HG03439 (cell line): ENCODE results near the gene GALNT5.
"Not testable (repeated sequence)": the region's sequence is repeated elsewhere in the genome, so short reads cannot be mapped to it uniquely, and the experiment has no call there.

Experiments used
- ATAC-seq: cut with Tn5 transposase; IDR thresholded peaks from one replicate; pipeline ENCODE4 v1.9.1; 2021; ENCODE audit warnings: mild to moderate bottlenecking, moderate library complexity; ENCODE audit not compliant: unreplicated experiment

GALNT5 gene

DNA sequence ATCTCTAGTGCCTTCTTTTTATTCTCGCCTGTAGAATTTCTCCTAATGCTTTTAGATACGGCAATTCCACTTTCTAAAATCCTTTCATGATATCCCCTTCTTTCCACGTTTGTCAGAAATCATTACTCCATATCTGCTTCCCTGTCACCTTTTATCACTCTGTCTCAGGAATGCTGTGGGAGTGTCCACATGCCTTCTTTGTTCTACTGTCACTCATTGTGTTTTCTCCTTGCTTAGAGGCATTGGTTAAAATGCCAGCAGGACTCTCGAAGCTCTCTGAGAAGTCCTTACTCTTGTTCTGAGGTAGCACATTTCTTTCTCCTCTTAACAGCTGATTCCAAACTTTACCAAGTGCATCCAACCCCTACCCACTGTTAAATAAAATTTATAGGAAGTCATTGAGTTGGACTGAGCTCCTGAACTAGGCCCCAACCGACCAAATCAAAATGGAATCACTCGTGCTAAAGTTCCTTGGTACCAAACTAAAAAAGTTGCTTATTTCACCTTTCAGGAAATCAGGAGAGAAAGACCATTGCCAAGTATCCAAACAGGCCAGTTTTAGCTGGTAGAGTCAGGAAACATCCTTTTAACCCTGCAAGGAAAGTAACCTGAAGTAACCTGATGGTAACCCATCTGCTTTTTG, 10.6 kb upstream of the GALNT5 start:
- no peak for ATAC-seq

DNA sequence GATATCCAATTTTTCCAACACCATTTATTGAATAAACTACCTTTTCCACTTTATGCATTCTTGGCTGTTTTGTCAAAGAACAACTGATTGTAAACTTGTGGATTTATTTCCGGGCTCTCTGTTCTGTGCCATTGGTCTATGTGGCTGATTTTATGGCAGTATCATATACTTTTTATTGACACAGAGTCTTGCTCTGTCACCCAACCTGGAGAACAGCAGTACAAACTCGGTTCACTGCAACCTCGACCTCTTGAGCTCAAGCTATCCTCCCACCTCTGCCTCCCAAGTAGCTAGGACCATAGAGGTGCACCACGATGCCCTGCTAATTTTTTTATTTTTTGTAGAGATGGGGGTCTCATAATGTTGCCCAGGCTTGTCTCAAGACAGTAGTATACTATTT, 6.7 kb upstream of the GALNT5 start:
- no peak for ATAC-seq

DNA sequence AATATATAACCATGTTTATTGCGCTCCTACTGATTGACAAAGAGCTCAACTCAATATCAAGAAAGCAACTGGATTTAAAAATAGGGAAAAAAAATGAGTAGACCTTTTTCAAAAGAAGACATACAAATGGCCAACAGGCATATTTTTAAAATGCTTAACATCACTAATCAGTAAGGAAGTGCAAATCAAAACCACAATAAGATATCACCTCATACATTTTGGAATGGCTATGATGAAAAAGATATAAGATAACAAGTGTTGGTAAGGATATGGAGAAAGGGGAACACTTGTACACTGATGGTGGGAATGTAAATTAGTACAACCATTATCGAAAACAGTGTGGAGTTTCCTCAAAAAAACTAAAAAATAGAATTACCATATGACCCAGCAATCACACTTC, 5.6 kb upstream of the GALNT5 start:
- ATAC-seq, result no peak

DNA sequence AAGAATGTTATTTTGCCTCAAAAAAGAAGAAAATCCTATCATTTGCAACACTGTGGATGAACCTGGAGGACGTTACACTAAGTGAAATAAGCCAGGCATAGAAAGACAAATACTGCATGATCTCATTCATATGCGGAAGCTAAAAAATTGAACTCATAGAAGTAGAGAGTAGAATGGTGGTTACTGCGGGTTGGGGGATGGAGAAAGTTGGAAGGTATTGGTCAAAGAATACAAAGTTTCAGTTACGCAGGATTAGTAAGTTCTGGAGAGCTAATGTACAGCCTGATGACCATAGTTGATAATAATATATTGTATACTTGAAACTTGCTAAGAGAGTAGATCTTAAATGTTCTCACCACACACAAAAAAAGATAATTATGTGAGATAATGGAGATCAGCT, 5.0 kb upstream of the GALNT5 start:
- ATAC-seq, result no peak

DNA sequence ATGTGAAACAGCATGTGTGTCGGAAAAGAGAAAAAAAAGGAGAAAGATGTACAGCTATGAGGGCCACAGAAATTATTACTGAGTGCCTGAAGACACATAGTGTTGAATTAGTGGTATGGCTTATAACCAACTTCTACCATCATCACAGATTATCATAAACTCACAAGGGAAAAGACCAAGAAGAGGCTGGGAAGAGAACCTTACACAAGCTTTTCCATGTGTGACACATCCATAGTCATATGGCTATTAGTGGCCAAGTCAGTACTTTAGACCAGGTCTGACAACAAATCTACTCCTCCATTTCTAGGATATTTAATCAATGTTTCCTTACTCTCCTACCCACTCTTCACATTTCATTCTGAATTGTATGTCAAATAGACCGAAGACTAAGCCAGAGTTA, 3.5 kb upstream of the GALNT5 start:
- no peak for ATAC-seq

DNA sequence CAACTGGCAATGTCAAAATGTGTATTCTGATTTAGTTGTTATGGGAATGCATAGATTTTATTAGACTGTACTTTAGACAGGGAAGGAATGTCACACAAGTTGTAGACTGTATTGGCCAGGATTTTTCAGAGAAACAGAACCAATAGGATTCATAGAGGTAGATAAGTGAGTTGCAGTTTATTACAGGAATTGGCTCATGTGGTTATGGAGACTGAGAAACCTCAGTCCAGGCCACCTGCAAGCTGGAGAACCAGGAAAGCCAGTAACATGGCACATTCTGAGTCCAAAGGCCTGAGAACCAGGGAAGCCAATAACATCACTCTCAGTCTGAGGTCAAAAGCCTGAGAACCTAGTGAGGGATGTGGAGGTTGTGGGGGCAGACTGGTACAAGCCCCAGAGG, 1.8 kb upstream of the GALNT5 start:
- ATAC-seq, result no peak

DNA sequence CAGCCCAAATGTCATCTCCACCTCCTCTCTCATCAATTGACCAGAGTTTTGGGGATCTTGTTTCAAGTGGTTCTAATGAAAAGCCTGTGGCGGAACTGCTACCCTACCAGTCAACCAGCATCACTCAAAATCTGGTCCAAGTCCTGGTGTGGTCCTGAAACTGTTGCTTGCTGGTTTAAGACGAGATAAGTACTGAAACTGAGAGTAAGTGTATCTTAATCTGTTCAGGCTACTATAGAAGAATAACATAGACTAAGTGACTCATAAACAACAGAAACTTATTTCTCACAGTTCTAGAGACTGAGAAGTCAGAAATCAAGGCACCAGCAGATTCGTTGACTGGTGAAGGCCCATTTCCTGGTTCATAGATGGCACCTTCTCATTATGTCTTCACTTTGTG, 879 bp upstream of the GALNT5 start:
- peak; percentile 100 for ATAC-seq

DNA sequence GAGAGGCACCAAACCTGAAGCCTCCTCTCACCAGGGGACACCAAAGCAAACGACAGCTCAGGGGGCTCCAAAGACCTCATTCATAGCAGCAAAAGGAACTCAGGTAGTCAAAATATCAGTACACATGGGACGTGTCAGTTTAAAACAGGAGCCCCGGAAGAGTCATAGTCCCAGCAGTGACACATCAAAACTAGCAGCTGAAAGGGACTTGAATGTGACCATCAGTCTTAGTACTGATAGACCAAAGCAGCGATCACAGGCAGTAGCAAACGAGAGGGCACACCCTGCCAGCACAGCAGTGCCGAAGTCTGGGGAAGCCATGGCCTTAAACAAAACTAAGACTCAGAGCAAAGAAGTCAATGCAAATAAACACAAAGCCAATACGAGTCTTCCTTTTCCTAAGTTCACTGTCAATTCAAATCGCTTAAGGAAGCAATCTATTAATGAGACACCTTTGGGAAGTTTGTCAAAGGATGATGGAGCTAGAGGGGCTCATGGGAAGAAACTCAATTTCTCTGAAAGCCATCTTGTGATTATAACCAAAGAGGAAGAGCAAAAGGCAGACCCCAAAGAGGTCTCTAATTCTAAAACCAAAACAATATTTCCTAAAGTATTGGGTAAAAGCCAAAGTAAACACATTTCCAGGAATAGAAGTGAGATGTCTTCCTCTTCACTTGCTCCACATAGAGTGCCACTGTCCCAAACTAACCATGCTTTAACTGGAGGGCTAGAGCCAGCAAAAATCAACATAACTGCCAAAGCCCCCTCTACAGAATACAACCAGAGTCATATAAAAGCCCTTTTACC, 1.2 kb downstream of the GALNT5 start:
- no peak for ATAC-seq

DNA sequence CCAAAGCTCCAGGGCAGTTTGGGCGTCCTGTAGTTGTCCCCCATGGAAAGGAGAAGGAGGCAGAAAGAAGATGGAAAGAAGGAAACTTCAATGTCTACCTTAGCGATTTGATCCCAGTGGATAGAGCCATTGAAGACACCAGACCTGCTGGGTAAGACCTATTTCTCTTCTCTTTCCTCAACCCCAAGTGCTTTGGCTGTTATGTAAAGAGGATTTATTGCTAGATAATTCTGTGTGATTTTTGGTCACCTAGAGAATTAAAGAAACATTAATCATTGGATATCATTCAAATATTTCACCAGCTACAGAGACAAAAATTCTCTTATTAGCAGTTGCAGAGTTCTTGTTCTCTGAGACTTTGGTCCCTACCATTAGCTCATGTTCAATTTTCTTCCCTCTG, 1.9 kb downstream of the GALNT5 start:
- no peak for ATAC-seq

DNA sequence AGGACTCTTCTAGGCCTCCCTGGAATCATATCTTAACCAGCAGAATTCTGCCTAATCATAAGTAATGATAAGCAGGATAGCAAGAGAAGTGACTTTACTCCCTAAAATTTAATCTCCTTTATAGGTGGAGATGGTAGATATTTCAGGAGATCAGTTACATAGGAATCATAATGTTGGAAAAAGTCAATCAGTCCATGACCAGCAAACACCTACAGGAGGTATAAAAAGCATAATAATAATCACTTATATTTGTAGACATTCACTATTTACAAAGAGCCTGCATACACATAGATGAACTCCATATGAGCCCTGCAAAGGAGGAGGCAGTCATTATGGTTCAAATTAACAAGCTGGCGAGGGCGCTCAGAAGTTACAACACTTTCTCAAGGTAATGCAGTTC, 2.5 kb downstream of the GALNT5 start:
- ATAC-seq, result no peak

DNA sequence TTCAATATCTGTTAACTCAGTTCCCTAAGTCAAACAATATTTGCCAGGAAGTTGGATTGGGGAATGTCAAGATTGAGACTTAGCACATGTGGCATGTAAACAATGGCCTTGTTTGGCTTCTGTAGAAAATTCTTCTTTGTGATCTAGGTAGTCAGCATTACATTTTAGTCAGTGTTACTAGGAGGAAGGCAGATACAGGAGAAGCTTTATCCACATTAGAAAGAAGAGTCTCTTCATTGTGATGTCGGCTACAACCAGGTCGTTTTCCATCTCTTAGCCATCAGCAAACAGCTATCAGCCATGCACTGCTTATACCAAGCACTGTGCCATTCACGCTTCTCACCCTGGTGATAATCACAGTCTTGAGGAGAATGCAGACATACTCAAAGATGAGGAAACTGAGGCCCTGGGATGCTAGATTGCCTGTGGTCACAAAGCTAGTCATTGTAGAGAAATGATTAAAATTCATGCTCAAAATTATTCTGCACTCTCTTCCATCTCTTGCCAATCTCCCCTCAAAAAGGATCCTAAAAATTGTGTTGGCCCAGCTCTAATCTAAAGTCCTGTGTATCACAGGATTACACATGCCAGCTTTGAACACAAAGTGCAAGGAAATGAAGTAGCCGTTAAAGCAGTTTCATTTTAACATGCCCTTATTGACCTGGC, 3.2 kb downstream of the GALNT5 start:
- ATAC-seq, result no peak

DNA sequence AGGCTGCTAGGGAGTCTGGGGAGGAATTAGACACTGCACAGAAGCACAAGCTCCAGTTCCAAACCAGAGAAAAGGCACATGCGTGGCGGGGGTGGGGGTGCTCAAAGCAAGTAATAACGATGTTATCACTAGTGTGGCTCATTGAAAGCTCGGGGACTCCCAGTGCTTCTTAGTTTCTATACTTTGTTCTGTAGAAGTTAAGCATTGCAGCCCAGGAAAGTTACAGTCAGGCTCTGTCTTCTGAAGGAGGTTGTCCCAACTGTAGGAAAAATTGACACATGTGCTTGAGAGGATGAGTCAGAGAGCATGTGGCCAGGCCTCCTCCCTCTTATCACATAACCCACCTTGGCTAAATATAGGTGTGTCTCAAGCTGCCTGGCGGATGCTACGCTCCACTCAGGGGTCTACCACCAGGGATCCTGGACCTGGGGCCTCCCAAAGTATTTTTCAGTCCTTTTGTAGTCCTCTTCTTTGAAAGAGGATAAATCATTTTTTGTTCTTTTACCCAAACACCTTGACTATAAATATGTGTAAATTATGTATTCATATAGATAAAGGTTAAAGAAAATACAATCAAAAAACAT, 3.8 kb downstream of the GALNT5 start:
- ATAC-seq, result no peak

DNA sequence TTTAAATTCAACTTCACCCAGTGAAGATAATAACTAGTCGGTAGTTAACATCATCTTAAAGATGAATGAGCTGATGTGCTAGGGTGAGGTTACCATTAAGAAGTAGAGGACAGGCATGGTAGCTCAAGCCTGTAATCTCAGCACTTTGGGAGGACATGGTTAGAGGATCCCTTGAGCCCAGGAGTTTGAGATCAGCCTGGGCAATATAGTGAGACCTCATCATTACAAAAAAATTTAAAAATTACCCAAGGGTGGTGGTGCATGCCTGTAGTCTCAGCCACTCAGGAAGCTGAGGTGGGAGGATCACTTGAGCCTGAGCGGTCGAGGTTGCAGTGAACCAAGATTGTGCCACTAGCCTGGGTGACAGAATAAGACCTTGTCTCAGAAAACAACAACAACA, 4.7 kb downstream of the GALNT5 start:
- no peak for ATAC-seq

DNA sequence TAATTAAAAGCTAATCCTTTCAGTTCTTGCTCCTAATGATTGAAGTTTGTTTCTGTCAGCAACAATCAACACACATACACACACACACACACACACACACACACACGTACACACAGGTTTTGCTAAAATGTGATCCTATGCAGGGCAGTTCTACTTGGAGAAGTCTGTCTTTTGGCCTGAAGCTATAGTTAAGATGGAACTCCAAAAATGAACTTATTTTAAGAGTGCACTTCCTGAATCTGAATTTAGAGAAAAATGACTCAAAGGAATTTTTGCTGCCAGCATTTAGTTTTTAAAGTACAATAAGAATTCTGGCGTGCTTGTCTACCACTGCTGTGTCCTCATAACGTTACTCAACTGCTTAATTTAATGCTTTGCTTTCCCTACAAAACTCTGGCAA, 6.6 kb downstream of the GALNT5 start:
- ATAC-seq, result no peak

DNA sequence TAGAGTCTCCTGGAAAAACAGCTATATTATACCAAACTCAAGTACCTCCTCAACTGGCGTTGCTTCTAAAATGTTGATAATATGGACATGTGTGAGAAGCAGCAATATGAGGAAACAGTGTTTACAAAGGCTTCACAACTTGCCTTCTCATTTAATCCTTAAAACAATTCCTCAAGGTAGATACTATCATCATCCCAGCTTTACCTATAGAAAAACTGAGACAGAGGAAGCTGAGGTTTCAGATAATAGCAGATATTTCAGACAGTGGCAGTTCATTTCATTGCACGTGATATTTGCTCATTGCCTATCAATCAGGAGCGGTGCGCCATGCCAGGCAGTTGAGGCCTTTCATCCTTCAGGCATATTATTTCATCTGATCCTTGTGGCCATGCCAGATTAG, 8.3 kb downstream of the GALNT5 start:
- no peak for ATAC-seq

DNA sequence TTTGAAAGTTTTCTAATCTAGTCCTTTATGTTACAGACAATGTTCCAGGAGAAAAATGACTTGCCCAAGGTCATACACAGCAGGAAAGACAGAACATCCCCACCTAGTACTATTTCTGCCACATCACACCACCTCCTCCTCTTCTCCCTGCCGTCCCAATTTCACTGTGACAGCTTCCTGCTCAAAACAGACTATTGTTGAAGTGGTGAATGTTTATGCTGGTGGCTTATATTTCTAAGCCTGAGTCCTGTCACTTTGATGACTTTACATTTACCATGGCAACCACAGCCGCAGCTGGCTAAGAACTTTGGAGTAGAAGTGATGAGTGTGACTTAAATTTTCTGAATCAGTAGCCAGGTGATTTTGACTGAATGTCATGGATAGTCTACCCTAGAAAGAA, 10.0 kb downstream of the GALNT5 start:
- no peak for ATAC-seq

DNA sequence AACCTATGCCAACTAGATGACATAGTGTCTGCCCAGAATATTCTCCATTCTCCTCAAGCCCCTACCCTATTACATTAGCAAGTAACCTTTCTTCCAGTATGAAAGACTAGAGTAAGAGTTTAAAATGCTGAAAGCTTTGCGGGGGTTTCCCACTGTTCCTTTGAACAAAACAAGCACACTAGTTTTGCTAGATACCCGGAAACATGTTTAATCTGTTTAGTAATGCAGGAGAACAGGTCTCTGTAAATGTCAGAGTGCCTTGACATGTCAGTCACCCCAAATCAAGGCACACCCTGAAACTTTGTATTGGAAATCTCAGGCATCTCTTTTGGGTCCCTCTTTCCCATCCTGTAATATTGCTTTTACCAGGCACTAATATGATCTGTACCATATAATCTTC, 11.6 kb downstream of the GALNT5 start:
- ATAC-seq, result no peak

DNA sequence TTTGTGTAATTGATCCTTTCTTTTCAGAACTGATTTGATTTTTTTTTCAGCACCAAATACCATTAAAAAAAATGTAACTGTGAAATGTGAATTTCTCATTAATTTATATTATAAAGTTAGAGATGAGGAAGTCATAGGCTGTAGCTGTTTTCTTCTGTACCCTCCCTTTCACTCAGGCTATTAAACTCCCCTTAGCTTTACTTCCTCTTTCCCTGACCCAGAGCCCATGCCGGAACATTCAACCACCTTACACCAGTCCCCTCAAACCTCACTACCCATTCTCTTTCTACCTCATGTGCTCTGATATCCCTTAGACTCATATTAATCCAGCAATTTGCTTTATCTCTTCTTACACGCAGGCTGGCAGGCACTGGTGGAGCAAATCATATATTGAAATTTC, 12.4 kb downstream of the GALNT5 start:
- ATAC-seq, result no peak

DNA sequence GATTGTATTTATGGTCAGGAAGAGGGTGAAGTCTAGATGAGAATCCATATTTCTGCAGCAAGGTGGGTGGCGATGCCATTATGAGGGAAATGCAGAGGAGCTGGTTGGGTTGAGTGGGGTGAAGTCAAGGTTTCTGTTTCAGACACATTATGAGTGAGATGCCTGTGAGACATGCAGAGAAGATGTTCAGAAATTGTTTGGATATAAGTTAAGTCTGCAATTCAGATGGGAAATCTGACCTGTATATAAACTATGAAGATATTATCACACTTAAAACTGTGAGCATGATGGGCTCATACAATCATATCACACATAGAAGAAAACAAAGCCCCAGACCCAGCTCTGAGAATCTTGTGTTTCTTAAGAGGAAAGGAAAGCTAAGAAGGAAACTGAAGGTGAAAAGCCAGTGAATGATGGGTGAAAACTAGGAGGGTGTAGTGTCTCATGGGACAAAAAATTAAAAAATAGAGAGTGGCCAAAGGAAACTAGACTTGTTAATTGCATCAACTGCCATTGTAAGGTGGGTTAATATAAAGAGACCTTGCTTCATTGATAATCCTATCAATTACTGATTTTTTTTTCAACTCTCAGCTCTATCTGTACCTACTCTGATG, 14.2 kb downstream of the GALNT5 start:
- ATAC-seq, result peak; percentile 63

DNA sequence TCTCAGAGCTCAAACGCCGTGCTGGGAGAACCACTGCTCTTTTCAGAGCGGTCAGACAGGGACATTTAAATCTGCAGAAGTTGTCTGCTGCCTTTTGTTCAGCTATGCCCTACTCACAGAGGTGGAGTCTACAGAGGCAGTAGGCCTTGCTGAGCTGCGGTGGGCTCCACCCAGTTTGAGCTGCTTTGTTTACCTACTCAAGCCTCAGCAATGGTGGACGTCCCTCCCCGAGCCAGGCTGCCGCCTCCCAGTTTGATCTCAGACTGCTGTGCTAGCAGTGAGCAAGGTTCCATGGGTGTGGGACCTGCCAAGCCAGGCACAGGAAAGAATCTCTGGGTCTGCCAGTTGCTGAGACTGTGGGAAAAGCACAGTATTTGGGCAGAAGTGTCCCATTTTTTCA, 21.8 kb downstream of the GALNT5 start:
- not testable (repeated sequence) for ATAC-seq

DNA sequence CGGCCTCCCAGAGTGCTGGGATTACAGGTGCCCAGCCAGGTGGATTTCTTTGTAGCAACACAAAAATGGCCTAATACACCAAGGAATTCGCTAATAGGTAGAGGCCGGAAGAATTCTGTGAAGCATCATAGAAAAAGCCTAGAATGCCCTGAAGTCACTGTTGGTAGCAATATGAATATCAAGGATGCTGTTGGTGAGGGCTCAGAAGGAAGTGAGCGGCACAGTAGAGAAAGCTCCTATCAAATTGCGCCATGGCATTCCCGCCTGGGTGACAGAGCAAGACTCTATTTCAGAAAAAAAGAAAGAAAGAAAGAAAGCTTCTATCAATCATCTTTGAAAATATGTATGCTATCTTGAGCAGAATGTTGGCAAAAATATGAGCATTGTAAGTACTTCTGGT, 23.8 kb downstream of the GALNT5 start:
- ATAC-seq, result no peak
